GM12801 (cell line): ENCODE results near the gene IFT80.

Source experiments
- TF ChIP-seq, protein P1 (sequence below): IDR thresholded peaks from one replicate; pipeline ENCODE4 v1.5.1; 2011; ENCODE audit warnings: control low read depth; ENCODE audit not compliant: insufficient read length; ENCODE audit errors: extremely low read depth

The IFT80 gene

DNA sequence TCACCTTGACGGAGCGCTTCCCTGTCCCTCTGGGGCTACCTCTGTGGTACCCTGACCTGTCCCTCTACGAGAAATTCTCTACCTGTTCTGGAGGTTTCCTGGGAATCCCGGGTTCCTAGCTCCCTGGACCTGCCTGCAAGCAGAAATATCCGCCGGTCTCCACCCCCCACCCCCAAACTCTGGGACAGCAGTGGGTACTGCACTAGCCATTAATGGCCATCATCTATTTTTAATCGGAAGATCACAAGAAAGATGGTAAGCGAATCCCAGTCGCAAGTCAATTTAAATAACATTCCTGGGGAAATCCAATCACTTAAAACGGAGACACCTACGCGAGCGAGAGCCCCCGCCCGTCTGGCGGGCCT is 174.2 kb downstream of the IFT80 start:
- TF ChIP-seq, protein P1, sequence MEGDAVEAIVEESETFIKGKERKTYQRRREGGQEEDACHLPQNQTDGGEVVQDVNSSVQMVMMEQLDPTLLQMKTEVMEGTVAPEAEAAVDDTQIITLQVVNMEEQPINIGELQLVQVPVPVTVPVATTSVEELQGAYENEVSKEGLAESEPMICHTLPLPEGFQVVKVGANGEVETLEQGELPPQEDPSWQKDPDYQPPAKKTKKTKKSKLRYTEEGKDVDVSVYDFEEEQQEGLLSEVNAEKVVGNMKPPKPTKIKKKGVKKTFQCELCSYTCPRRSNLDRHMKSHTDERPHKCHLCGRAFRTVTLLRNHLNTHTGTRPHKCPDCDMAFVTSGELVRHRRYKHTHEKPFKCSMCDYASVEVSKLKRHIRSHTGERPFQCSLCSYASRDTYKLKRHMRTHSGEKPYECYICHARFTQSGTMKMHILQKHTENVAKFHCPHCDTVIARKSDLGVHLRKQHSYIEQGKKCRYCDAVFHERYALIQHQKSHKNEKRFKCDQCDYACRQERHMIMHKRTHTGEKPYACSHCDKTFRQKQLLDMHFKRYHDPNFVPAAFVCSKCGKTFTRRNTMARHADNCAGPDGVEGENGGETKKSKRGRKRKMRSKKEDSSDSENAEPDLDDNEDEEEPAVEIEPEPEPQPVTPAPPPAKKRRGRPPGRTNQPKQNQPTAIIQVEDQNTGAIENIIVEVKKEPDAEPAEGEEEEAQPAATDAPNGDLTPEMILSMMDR, result no peak

DNA sequence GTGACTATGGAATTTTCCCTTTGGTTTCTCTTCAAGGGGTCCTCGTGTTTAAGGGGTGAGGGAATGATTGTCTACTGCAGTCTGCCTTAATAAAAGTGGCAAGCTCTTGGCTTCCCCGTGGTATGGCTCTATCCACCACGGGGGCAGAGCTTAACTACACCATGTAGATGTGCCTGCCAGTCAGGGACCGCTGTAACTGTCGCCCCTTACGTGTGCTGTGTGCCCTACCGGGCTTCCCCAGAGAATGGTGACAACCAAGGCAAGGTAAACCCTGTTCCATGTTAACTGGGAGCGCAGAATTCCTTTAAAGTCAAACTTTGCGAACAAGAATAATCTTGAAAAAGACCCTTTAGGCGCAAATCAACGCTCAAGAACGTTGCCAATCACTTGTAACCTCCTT is 174.8 kb downstream of the IFT80 start:
- TF ChIP-seq, protein P1, result no peak

DNA sequence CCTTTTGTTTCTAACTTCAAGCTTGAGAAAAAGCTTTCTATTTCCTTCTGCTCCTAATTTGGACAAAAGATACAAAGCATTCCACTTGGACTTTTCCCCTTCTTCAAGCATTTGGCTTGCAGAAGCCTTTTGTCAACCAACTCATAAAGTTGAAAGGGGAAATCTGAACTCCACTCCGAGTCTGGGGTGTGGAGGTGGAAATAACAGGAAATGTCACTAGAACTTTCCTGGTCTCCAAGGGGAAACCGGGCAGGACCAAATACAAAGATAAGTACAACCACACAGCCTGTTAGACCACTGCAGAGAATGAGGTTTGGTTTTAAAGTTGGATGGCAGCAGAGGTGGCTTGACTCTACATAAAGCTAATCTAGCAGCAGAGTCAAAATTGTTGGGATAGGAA is 178.0 kb downstream of the IFT80 start:
- TF ChIP-seq, protein P1, result no peak

DNA sequence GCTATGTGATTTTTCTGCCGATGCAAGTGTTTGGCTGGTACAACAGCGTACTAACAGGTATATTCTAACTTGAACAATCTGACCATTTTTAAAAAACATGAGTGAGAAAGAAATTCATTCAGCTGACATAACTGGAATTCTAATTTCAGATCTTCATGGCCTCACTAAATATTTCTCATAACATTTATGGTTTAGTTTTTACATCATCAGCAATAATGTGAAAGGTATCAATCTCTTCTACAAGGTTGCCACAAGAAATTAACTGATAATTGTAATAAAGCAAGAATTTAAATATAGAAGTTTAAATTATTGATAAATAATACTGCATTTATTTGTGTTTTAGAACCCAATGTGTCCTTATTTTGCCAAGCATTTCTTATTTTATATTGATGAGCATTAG is 179.0 kb downstream of the IFT80 start:
- TF ChIP-seq, protein P1, result no peak

DNA sequence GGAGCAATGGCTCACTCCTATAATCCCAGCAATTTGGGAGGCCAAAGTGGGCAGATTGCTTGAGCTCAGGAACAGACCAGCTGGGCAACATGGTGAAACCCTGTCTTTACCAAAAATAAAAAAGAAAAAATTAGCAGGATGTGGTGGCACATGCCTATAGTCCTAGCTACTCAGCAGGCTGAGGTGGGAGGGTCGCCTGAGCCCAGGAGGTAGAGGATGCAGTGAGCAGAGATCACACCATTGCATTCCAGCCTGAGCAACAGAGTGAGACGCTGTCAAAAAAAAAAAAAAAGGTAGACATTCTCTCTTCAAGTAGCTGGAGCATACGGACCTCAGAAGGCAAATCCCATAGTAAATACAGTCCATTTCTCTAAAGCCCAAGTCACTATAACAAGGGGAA is 180.9 kb downstream of the IFT80 start:
- TF ChIP-seq, protein P1, result no peak

DNA sequence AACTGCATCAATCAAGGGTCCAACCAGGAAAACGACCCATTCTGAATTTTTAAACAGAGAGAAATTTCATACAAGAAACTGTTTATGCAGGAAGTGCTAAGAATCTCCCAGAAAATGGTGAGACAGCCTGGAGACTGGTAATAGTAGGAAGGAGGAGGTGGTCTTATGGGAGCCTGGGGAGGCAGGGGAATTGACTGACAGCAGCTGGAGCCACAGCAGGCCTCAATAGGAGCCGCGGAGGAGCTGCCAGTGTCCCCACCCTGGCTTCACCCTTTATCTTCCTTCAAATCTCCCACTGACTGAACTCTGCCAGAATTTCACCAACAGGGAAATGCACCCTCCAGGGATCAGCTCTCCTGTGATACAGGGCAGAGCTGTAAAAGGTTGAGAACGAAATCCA is 181.3 kb downstream of the IFT80 start:
- TF ChIP-seq, protein P1, result no peak

DNA sequence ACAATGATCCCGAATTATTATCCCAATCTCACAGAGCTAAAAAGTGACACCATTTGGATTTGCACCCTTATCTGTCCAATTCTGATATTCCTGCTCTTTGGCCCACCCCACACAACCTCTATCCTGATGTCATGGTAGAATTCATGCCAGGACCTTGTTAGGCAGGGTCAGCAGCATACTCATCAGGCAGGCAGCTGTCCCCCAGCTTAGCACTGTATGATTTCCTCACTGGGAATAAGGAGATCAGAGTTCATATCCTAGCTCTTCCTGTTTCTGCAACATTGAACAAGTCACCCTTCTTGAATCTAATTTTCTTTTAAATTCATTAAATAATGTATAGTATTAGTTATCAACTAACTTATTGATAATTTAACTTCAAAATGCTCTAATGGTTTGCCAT is 185.8 kb downstream of the IFT80 start:
- TF ChIP-seq, protein P1, result no peak

DNA sequence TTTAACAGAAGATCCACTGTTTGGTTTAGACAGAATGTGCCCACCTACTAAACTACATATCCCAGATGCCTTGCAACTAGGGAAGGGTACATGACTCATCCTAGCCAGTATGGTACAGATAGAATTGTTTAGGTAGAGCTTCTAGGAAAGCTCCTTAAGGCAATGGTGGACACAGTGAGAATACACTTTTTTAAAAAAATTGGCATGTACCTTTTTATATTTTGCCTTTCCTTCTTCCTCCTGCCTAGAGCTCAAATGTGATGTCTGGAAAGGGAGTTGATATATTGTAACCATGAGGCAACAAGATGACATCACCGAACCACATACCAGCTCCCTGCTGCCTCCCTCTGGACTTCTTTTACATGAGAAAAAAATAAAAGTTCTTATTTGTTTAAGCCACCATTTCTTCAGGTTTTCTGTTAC is 188.2 kb downstream of the IFT80 start:
- TF ChIP-seq, protein P1, result no peak
